NB4 (cell line): ENCODE measurements around the gene TMC2.

Experiments
- CTCF ChIP-seq: IDR thresholded peaks from one replicate; pipeline ENCODE4 v1.5.1; 2012; ENCODE audit warnings: low read depth, low read length
- MAX ChIP-seq: IDR thresholded peaks from 2 replicates; pipeline ENCODE4 v1.6.1; 2011; ENCODE audit warnings: low read depth, low read length
- MYC ChIP-seq: IDR thresholded peaks from 2 replicates; pipeline ENCODE4 v1.6.1; 2011; ENCODE audit warnings: low read depth, low read length
- POLR2A ChIP-seq: IDR thresholded peaks from 2 replicates; pipeline ENCODE4 v1.6.1; 2011; ENCODE audit warnings: mild to moderate bottlenecking; ENCODE audit not compliant: insufficient read length; ENCODE audit errors: extremely low read depth

GRCh38 chr20:2690718-2691117 lies 154.3 kb downstream of the TMC2 start:
- TF ChIP-seq CTCF (no peak), POLR2A (no peak), MAX (no peak), MYC (no peak)
